Kidney glomerular epithelial cell (primary cell): ENCODE measurements around the gene KDF1.
A peak's percentile ranks its signal among the peaks of the same experiment; 100 is the strongest.
"Not testable (repeated sequence)": the region's sequence is repeated elsewhere in the genome, so short reads cannot be mapped to it uniquely, and the experiment has no call there.

ENCODE experiments used
- DNase-seq: peaks from one replicate; lab custom pipeline; 2025; lab: John Stamatoyannopoulos, UW

The KDF1 gene

DNA sequence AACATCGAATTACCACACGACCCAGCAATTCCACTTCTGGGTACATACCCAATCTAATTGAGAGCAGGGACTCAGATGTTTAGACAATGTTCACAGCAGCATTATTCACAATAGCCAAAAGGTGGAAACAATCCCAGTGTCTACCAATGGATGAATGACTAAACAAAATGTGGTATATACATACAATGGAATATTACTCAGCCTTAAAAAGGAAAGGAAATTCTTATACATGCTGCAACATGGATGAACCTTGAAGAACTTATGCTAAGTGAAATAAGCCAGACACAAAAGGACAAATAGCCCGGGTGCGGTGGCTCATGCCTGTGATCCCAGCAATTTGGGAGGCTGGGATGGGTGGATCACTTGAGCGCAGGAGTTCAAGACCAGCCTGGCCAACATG lies 6.9 kb downstream of the KDF1 start:
- no peak for DNase-seq

DNA sequence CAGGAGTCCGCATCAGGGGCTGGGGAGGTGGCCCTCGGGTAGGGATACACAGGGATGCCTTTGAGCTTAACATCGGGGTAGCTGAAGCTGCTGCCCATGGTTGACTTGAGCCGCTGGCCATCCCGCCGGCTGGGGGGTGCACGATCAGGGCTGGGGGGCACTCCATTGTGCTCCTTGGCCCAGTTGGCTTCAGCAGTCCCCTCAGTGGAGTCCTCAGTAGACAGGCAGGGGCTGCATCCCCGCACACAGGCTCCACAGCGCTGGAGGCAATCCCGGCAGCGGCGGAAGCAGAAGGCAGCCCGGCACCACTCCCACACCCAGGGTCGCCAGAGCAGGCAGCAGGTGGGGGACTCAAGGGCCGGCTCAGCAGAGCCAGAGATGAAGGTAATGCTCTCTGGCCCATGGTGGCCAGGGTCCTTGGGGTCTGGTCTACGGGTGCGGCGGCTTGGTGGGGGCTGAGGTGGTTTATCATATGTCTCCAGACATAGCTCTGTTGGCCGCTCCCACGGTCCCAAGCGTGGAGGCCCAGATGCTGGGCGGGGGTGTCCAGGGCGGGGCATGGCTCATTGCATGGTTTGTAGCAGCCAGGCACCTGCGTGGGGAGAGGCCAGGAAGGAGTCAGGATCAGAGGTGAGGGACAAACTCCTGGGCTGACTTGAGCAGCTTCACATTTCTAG lies 8.3 kb downstream of the KDF1 start:
- no peak for DNase-seq

DNA sequence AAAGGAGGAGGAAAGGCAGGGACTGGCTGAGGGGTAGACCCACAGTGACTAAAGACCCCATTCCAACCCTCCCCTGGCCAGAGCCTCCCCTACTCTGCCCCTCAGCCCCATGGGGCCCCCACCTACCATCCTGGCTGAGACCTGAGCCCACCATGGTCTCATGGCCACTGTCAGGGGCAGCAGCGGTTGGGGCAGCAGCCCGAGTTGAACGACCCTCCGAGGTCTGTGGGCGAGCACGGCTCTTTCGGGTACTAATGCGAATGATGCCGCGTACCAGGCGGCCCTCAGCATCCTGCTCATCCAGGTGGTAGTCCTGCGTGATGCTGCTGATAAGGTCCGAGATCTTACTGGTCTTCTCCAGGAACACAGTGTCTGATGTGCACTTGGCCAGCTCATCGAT lies 9.1 kb downstream of the KDF1 start:
- no peak for DNase-seq

DNA sequence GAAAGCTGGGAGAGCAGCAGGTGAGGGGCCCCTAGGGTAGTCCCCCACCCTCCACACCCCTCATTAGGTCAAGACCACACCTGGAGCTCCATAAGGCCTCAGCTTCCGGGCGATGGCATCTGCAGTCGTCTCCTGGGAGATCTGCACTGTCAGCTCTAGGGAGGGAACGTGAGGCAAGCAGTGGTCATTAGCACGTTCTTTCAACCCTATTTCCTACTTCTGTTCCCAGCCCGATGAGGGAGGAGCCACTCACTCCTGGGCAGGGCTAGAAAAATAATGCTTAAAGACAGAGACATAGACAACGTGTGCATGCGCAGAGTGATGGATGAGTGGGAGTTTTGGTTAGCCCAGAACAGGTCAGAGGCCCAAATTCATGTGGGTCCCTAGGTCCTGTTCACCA lies 9.7 kb downstream of the KDF1 start:
- DNase-seq, result no peak

DNA sequence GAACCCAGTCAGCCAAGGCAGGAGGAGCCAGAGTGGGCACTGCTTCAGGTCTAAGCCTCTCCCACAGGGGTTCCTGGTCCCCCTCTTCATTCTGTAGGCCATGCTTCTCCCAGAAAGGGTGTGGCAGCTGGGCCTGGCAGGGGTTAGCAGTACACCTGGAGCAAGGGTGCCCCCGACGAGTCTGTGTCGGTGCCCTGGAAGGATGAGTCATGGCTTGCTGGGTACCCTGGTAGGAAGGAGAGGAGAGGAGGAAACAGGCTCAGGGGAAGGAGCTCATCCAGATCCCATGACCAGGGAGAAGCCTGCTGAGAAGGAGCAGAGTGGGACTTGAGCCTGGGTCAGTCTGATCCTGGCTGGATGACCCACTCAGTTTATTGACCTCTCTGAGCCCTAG lies 10.3 kb downstream of the KDF1 start:
- no peak for DNase-seq

DNA sequence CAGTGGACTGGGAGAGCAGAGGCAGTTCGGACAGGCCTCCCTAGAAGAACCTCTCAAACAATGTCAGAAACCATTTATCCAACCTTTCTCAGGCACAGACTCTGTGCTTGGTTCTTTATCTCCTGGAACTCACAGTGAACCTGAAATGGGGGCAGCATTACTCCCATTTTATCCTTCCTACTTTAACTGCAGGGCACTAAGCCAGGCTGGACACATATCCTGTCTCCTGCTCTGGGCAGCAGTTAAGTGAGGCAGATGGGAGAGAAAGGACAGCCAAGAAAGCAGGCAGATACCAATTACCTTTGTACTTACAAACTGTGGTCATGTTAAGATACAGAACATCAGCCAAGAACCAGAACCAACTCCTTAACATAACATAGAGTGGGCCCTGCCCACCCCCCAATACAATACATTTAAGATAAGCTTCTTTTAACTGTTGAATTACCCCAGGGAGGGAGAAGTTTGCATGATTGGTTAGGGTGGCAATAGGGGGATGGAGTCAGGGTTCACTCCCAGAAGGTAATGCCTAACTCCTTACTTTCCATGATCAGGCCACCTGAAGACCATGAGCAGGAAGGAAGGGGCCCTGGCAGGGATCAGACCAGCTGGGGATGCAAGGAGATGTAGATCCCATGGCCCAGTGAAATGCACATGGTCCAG lies 10.9 kb downstream of the KDF1 start:
- no peak for DNase-seq

DNA sequence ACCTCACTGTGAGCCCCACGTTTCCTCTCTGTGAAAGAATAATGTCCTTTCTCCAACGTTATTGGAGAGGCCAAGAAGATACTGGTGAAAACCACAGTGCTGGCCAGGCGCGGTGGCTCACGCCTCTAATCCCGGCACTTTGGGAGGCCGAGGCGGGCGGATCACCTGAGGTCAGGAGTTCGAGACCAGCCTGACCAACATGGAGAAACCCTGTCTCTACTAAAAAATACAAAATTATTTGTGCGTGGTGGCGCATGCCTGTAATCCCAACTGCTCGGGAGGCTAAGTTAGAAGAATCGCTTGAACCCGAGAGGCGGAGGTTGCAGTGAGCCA lies 11.6 kb downstream of the KDF1 start:
- not testable (repeated sequence) for DNase-seq

DNA sequence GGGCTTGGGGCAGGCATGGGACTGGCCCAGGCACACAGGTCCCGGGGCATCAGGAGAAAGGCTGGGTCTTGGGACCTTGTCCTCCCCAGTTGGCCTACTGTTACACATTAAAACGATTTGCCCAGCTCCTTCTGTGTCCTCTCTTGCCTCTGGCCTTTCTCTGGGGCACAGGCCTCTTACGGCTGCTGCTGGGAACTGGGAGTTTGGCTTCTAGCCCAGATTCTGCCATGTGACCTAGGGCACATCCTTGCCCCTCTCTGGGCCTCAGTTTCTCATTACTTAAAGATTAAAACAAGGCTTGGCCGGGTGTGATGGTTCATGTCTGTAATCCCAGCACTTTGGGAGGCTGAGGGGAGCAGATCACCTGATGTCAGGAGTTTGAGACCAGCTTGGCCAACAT lies 14.0 kb downstream of the KDF1 start:
- DNase-seq, result no peak

DNA sequence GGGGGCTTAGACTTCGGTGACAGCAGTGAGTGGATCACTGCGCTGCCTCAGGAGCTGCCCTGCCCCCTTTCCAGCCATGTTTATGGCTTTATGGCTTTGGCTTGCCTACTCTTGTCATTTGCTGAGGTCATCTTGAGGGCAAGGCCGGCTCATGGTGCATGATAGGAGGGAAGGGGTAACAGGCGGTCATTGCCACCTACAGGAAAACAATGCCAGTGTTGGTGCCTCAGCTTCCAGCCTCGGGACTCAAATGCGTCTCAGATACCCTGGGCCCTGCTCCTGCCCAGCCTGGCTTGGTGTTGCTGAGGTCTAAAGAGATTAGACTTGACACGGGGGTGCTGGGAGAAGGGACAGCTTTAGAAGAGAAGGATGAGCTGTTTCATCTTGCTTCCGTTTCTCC lies 14.5 kb downstream of the KDF1 start:
- DNase-seq, result no peak

DNA sequence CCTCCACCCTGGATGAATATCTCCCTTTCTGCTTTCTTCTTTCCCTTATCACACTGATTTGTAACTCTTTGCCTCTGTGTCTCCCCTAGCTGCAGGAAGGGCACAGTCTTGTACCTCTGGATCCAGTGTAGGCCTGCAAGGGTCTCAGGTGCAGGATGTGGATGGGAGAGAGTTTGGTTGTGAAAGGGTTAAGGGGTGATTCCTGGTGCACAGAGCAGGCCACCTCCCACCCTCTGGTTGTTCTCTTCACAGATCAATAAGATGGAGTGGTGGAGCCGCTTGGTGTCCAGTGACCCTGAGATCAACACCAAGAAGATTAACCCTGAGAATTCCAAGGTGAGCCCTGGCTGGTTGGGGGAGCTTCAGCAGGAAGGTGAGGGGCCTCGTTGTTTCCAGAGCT lies 15.1 kb downstream of the KDF1 start:
- DNase-seq, result no peak

DNA sequence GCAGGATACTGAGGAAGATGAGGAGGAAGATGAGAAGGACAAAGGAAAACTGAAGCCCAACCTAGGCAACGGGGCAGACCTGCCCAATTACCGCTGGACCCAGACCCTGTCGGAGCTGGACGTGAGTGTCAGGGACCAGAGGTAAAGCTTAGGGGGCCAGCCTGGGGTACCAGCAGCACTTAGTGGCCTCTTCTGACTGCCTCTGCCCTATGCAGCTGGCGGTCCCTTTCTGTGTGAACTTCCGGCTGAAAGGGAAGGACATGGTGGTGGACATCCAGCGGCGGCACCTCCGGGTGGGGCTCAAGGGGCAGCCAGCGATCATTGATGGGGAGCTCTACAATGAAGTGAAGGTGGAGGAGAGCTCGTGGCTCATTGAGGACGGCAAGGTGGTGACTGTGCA lies 17.6 kb downstream of the KDF1 start:
- DNase-seq, result no peak

DNA sequence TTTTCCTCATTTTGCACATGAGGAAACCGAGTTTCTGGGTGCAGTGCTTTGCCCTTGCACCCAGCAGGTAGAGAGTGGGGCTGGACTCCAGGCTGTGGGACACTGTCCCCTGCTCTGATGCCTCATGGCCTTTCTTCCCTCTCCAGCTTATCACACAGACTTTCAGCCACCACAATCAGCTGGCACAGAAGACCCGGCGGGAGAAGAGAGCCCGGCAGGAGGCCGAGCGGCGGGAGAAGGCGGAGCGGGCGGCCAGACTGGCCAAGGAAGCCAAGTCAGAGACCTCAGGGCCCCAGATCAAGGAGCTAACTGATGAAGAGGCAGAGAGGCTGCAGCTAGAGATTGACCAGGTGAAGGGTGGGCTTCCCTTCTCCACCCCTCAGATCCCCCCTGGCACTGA lies 19.0 kb downstream of the KDF1 start:
- DNase-seq, result no peak

DNA sequence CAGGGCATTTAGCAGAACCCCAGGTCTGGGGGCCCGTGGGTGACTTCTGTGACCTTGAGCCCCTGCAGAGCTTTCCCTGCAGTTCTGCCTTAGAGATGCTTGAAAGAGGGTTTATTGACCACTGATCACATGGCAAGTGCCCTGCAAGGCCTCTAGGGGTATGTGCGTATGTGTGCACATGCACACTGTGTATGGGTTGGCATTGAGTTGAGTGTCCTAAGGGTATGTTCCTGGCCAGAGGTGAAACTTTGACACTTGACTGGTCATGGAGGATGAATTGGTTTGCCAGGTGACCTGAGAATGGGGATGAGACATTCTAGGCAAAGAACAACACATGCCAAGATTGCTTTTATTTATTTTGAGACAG lies 21.6 kb downstream of the KDF1 start:
- DNase-seq, result no peak

DNA sequence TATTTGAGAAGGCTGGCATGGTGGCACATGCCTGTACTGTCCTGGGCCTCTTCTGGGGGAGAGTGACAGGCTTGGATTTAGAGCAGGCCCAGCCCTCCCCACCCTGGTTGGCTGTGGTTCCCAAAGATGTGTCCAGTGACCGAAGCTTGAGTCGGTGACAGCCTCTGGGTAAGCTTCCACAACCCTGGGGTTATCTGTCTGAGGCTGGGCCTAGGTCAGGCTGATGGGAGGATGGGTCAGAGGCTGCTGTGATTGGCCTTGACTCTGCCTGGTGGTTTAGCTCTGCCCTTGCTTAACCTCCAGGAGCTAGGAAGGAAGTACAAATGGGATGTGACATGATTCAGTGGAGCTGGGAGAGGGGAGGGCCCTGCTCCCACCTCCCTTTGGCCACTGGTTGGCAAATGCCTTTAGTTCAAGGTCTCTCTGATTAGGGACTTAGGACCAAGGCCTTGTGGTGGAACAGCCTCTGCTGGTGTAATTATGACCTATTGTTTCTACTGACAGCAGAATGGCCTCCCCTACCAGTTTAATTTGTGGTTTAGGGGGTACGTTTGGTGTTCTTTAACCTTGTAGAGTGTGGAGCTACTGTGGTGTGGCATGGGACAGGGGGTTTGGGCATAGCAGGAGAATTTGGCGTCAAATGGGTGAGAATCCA lies 22.1 kb downstream of the KDF1 start:
- DNase-seq, result no peak

DNA sequence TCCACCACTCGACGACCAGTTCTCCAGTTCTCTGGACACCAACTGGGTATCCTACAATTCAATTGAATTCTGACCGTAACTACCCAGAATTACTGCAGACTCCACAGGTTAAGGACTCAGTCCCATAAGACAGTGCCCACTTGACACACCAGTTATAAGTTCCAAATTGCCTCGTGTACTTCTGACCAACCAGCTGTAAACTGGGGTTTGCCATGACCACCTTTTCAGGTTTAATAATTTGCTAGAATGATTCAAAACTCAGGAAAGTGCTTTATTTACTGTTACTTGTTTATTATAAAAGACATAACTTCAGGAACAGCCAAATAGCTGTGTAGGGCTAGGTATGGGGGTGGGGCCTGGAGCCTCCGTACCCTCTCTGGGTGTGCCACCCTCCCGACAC lies 23.4 kb downstream of the KDF1 start:
- DNase-seq, result no peak

DNA sequence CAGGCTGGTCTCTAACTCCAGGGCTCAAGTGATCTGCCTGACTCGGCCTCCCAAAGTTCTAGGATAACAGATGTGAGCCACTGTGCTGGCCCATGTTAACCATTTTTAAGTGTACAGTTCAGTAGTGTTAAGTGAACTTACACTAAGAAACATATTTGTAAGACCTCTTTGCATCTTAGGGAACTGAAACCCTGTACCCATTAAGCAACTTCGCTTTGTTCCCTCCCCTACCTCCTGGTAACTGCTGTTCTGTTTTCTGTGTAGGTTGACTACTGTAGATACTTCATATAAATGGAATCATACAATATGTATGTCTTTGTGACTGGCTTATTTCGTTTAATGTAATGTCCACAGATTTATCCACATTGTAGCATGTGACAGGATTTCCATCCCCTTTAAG lies 27.7 kb downstream of the KDF1 start:
- DNase-seq, result no peak

DNA sequence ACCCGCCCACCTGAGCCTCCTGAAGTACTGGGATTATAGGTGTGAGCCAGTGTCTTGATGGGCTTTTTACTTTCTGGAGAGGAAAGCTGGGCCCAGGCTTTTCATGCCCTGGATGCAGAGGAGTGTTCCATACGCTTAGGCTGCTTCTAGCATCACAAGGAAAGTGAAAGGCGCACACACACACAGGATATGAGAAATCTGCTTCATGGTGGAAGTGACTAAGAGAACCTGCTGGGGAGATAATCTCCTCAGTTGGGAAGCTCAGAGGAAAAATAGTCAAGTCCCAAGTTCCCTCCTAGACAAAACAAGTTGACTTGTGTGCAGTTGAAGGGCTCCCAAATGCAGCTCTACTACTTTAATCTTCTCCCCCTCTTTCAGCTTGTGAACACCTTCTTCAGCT lies 36.6 kb downstream of the KDF1 start:
- DNase-seq, result no peak

DNA sequence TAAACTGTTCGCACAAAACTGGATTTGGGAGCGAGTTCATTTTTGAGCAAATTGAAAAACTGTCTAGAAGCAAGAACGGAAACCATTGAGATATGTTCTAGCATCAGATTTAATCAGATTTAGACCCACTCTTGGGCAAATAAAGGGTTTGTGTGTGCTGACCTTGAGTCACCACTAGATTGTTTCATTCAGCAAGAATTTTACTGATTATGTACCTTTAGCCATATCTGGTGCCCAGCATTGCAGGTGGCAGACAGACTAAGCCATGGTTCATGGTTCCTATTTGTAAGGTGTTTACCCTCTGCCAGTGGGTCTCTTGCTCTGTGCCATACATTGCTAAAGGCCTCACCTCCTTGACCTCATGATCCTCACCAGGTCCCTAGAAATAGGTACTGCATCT lies 37.4 kb downstream of the KDF1 start:
- DNase-seq, result no peak

DNA sequence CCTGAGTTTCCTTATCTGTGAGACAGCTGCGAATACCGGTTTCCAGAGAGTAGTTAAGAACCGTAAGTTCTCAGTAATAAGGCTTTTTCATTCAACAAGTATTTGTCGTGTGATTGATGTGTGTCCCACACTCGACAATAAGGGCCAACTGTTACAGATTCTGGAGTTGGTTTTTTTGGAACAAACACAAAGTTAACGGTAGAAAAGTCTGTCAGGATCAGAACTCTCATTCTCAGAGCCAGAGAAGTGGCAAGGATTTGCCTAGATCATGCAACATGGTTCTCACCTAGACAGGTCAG lies 37.9 kb downstream of the KDF1 start:
- DNase-seq, result no peak

DNA sequence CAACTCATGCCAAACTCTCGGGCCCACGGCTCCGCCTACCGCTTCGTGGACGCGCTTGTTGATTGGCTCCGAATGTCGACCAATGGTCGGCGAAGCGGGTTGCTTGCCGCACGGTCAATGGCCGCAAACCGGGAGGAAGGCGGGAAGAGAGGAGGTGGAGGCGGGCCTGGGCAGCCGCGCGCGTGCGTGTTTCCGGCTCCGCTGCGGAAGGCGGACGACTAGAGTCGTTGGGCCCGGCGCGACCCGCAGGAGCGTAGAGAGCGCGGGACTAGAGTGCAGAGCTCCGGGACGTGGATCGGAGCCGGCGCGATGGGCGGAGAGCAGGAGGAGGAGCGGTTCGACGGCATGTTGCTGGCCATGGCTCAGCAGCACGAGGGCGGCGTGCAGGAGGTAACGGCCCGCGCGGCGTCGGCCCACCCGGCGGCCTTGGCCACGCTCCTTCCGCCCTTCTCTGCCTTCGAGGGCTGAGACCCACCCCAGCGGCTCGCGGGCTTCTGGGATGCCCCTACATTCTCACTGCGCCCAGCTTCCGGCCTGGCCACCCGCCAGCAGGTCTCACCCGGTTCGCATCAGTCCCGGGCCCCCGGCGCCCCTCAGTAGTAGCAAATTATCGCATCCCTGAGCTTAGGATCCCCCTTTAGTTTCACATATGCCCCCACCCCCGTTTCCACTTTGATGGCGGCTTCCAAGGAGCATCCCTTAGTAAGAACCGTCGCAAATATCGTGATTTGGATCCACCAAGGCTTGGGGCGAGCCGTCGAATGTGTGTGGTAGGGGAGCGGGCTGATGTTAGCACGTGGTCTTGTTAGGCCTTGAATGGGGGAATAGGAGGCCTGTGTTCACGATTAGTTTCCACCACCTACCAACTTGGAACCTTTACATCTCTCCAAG lies 38.5 kb downstream of the KDF1 start, which contains the start of gene NUDC:
NUDC (plus strand) TSS at position 204 of the 891 bp plus-strand sequence; CDS start at position 310, 106 bp downstream.
- DNase-seq, result peak; percentile 96

DNA sequence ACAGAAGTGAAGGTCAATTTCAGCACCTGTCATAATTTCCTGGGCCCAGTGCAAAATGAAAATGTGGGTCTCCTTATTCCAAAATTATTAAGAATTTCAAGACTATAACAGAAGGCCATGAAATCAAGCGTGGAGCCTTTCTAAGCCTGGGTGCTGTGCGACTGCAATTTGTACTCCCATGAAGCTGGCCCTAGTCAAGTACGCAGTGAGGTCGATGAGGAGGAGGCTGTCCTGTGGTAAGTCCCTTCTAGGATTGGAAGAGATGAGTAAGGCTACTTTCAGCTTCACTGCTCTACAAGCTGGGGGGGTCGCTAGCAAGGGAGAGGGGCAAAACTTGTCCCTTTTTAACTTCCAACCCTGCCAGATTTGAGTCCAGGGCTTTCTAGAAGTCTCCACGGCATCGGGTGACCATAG lies 39.1 kb downstream of the KDF1 start:
- DNase-seq, result no peak

DNA sequence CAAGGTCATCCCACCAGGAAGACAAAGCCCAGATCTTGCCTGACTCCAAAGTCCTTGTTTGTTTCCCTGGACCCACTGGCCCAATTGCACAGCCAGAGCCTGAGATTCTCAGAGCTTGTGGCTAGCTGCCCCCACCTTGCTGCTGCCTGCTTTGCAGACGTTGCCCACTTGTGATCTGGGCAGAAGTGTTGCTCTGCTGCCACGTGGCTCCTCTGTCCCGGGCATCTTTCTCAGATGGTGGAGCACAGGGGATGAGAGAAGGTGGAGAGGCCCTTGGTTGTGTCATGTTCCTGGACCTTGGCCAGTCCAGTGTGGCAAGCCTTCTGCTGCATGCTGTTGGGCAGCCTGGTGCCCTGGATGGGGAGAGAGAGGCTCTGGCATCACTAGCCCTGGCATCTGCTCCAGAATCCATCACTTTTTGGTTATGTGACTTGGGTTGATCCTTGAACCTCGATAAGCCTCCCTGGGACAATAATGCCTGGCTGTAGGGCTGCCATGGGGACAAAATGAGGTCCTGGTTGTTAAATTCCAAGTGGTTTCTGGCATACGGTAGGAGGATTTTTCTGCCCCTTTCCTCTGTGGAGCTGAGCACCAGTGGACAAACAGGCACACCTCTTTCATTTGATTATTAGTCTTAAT lies 44.9 kb downstream of the KDF1 start:
- no peak for DNase-seq
